Neural cell (in vitro differentiated cells): Measurements from ENCODE around the gene LILRB3. TPM values are rescaled to one million over a fixed set of nuclear protein-coding genes. Genes with fewer than 3 reads are reported as not detected.
"Not testable (repeated sequence)": the region's sequence is repeated elsewhere in the genome, so short reads cannot be mapped to it uniquely, and the experiment has no call there.

Source experiments
- H2AFZ ChIP-seq: fragments of 200-600, 300-800 bp; sonication (generic), shearing (Covaris generic); 2 replicates; pipeline ENCODE4 v1.6.0; 2014; ENCODE audit warnings: low read depth, mild to moderate bottlenecking, antibody characterized with exemption, low read length, moderate library complexity
- H3F3A ChIP-seq: fragments of 200-600 bp; shearing (Covaris generic); 2 replicates; pipeline ENCODE4 v1.6.1; 2016; ENCODE audit warnings: mild to moderate bottlenecking, moderate library complexity, mixed read lengths, antibody characterized with exemption, low read length; ENCODE audit not compliant: insufficient read depth, poor library complexity, severe bottlenecking
- H3K27ac ChIP-seq: fragments of 200-600, 300-800 bp; sonication (generic), shearing (Covaris generic); 2 replicates; pipeline ENCODE4 v1.5.1; 2014; ENCODE audit warnings: mild to moderate bottlenecking, low read length, moderate library complexity
- H3K27me3 ChIP-seq: fragments of 300-800, 200-600 bp; sonication (generic), shearing (Covaris generic); 2 replicates; pipeline ENCODE4 v1.6.0; 2014; ENCODE audit warnings: mild to moderate bottlenecking, low read depth, low read length, moderate library complexity; ENCODE audit not compliant: insufficient read depth
- H3K36me3 ChIP-seq: fragments of 300-800, 200-600 bp; sonication (generic), shearing (Covaris generic); 2 replicates; pipeline ENCODE4 v1.5.1; 2014; ENCODE audit warnings: mild to moderate bottlenecking, antibody characterized with exemption, low read length, moderate library complexity; ENCODE audit not compliant: insufficient read depth
- H3K4me2 ChIP-seq: fragments of 300-800, 200-600 bp; sonication (generic), shearing (Covaris generic); 2 replicates; pipeline ENCODE4 v1.6.0; 2014; ENCODE audit warnings: mild to moderate bottlenecking, low read length
- H3K4me3 ChIP-seq: fragments of 300-800, 200-600 bp; sonication (generic), shearing (Covaris generic); 2 replicates; pipeline ENCODE4 v1.5.1; 2014; ENCODE audit warnings: mild to moderate bottlenecking, low read length, moderate library complexity
- H3K79me2 ChIP-seq: fragments of 200-600 bp; shearing (Covaris generic); replicated peaks from 2 replicates; pipeline ENCODE4 v1.6.0; 2014; ENCODE audit warnings: mild to moderate bottlenecking, low read length, moderate library complexity; ENCODE audit not compliant: insufficient read depth
- H3K9ac ChIP-seq: fragments of 300-800, 200-600 bp; sonication (generic), shearing (Covaris generic); 2 replicates; pipeline ENCODE4 v1.6.1; 2016; ENCODE audit warnings: mild to moderate bottlenecking, low read length, mixed read lengths
- H3K9me2 ChIP-seq: fragments of 200-600 bp; shearing (Covaris generic); 2 replicates; pipeline ENCODE4 v1.6.1; 2016; ENCODE audit warnings: mild to moderate bottlenecking, low read length, mixed read lengths; ENCODE audit not compliant: insufficient read depth
- H3K9me3 ChIP-seq: fragments of 200-600, 300-800 bp; sonication (generic), shearing (Covaris generic); 2 replicates; pipeline ENCODE4 v1.6.1; 2016; ENCODE audit warnings: mild to moderate bottlenecking, mixed run types, low read length, moderate library complexity, mixed read lengths
- H4K20me1 ChIP-seq: fragments of 200-600 bp; shearing (Covaris generic); 2 replicates; pipeline ENCODE4 v1.6.1; 2016; ENCODE audit warnings: mild to moderate bottlenecking, mixed run types; ENCODE audit not compliant: insufficient read depth
- EP300 ChIP-seq: fragments of 450-650 bp; conservative IDR thresholded peaks from 2 replicates; pipeline ENCODE4 v1.6.1; 2014; ENCODE audit warnings: antibody characterized with exemption, mild to moderate bottlenecking, moderate library complexity; ENCODE audit not compliant: poor library complexity, severe bottlenecking
- EZH2 ChIP-seq: fragments of 200-600, 300-800 bp; shearing (Covaris generic), sonication (generic); IDR thresholded peaks from 2 replicates; pipeline ENCODE4 v1.6.1; 2014; ENCODE audit warnings: antibody characterized with exemption, low read length, borderline replicate concordance, mild to moderate bottlenecking; ENCODE audit not compliant: insufficient read depth, poor library complexity, severe bottlenecking
- MXI1 ChIP-seq: fragments of 450-650 bp; conservative IDR thresholded peaks from 2 replicates; pipeline ENCODE4 v1.6.1; 2014; ENCODE audit warnings: antibody characterized with exemption, mild to moderate bottlenecking; ENCODE audit not compliant: poor library complexity, severe bottlenecking
- POLR2AphosphoS5 ChIP-seq: IDR thresholded peaks from 2 replicates; pipeline ENCODE4 v1.6.1; 2012
- RAD21 ChIP-seq: fragments of 450-650 bp; conservative IDR thresholded peaks from 2 replicates; pipeline ENCODE4 v1.6.1; 2014; ENCODE audit warnings: antibody characterized with exemption, mild to moderate bottlenecking, moderate library complexity
- SMC3 ChIP-seq: fragments of 450-650 bp; conservative IDR thresholded peaks from 2 replicates; pipeline ENCODE4 v1.6.1; 2014; ENCODE audit warnings: antibody characterized with exemption, mild to moderate bottlenecking, moderate library complexity; ENCODE audit not compliant: poor library complexity
- TAF1 ChIP-seq: IDR thresholded peaks from 2 replicates; pipeline ENCODE4 v1.6.1; 2012; ENCODE audit warnings: low read depth
- polyA plus RNA-seq: library from polyadenylated mRNA; depleted of rRNA; stranded (reverse); fragments of >200 nt; gene quantifications from 2 replicates; pipeline ENCODE4 v1.2.3, GENCODE V29; 2014
- TF ChIP-seq, protein P1 (sequence below): fragments of 450-650 bp; IDR thresholded peaks from 2 replicates; pipeline ENCODE4 v1.5.1; 2014; ENCODE audit warnings: antibody characterized with exemption, mild to moderate bottlenecking, moderate library complexity; ENCODE audit not compliant: poor library complexity, severe bottlenecking
- TF ChIP-seq, protein P2 (sequence below): IDR thresholded peaks from 2 replicates; pipeline ENCODE4 v1.6.1; 2012; ENCODE audit warnings: borderline replicate concordance

The LILRB3 gene
- polyA plus RNA-seq, 1 donor from 2014 or later: not detected

DNA sequence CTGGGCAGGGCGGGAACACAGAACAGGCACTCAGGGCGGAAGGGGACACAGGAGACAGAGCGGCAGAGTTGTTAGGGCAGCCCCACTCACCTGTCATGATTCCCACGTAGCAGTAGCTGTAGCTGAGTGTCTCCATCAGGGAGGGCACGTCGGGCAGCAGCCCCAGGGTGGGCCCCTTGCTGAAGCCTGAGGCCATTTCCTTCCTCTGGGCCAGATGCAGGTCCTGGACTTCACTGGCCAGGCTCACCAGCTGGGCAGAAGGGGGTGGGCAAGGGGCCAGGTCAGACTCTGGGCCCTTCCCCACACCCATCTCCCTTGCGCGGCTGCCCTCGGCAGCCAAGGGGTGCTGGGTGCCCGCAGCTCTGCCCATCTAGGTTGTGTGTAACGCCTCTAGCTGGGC is 39.4 kb downstream of the LILRB3 start:
- Histone ChIP-seq H3K4me2 (no peak overlapping the region), H2AFZ (no peak overlapping the region), H3K9me3 (no peaks in the 10 kb centered on the region), H4K20me1 (no peaks in the 10 kb centered on the region), H3K27me3 (no peaks in the 10 kb centered on the region), H3F3A (no peaks in the 10 kb centered on the region), H3K36me3 (no peaks in the 10 kb centered on the region), H3K9me2 (no peaks in the 10 kb centered on the region), H3K27ac (no peak overlapping the region), H3K79me2 (peaks cover 6% of the 10 kb centered on the region), H3K4me3 (no peak overlapping the region), H3K9ac (no peak overlapping the region)
- TF ChIP-seq, protein P1, sequence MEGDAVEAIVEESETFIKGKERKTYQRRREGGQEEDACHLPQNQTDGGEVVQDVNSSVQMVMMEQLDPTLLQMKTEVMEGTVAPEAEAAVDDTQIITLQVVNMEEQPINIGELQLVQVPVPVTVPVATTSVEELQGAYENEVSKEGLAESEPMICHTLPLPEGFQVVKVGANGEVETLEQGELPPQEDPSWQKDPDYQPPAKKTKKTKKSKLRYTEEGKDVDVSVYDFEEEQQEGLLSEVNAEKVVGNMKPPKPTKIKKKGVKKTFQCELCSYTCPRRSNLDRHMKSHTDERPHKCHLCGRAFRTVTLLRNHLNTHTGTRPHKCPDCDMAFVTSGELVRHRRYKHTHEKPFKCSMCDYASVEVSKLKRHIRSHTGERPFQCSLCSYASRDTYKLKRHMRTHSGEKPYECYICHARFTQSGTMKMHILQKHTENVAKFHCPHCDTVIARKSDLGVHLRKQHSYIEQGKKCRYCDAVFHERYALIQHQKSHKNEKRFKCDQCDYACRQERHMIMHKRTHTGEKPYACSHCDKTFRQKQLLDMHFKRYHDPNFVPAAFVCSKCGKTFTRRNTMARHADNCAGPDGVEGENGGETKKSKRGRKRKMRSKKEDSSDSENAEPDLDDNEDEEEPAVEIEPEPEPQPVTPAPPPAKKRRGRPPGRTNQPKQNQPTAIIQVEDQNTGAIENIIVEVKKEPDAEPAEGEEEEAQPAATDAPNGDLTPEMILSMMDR: no peak
- no peak for TF ChIP-seq MXI1
- no peak for TF ChIP-seq POLR2AphosphoS5
- TF ChIP-seq, protein P2, sequence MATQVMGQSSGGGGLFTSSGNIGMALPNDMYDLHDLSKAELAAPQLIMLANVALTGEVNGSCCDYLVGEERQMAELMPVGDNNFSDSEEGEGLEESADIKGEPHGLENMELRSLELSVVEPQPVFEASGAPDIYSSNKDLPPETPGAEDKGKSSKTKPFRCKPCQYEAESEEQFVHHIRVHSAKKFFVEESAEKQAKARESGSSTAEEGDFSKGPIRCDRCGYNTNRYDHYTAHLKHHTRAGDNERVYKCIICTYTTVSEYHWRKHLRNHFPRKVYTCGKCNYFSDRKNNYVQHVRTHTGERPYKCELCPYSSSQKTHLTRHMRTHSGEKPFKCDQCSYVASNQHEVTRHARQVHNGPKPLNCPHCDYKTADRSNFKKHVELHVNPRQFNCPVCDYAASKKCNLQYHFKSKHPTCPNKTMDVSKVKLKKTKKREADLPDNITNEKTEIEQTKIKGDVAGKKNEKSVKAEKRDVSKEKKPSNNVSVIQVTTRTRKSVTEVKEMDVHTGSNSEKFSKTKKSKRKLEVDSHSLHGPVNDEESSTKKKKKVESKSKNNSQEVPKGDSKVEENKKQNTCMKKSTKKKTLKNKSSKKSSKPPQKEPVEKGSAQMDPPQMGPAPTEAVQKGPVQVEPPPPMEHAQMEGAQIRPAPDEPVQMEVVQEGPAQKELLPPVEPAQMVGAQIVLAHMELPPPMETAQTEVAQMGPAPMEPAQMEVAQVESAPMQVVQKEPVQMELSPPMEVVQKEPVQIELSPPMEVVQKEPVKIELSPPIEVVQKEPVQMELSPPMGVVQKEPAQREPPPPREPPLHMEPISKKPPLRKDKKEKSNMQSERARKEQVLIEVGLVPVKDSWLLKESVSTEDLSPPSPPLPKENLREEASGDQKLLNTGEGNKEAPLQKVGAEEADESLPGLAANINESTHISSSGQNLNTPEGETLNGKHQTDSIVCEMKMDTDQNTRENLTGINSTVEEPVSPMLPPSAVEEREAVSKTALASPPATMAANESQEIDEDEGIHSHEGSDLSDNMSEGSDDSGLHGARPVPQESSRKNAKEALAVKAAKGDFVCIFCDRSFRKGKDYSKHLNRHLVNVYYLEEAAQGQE: no peak
- no peak for TF ChIP-seq EP300
- TF ChIP-seq EZH2: no peak
- TF ChIP-seq TAF1: no peak
- TF ChIP-seq SMC3: no peak
- TF ChIP-seq RAD21: no peak

GRCh38 chr19:54181894-54182293 is 40.9 kb downstream of the LILRB3 start:
- H3K27ac ChIP-seq, H3K9me3 ChIP-seq, H4K20me1 ChIP-seq, H3K9ac ChIP-seq, H3K79me2 ChIP-seq, H3F3A ChIP-seq, H2AFZ ChIP-seq, H3K27me3 ChIP-seq, H3K4me3 ChIP-seq, H3K36me3 ChIP-seq, H3K4me2 ChIP-seq, H3K9me2 ChIP-seq: not testable (repeated sequence)

- no peaks in the 10 kb centered on the region for H3K27me3 ChIP-seq
- no peaks in the 10 kb centered on the region for H3F3A ChIP-seq
- H3K9me3 ChIP-seq: no peaks in the 10 kb centered on the region
- H3K9me2 ChIP-seq: no peaks in the 10 kb centered on the region
- peak overlapping the region; percentile 70 for H3K9ac ChIP-seq
- H3K79me2 ChIP-seq: no peaks in the 10 kb centered on the region
- no peaks in the 10 kb centered on the region for H3K36me3 ChIP-seq
- H3K4me3 ChIP-seq: peak overlapping the region; percentile 61
- H3K27ac ChIP-seq: peak overlapping the region; percentile 93
- peak overlapping the region; percentile 51 for H3K4me2 ChIP-seq
- no peaks in the 10 kb centered on the region for H4K20me1 ChIP-seq
- TF ChIP-seq TAF1 (no peak), MXI1 (no peak), RAD21 (no peak), EZH2 (no peak), EP300 (no peak), POLR2AphosphoS5 (no peak), SMC3 (no peak)
- TF ChIP-seq, protein P2: no peak
- TF ChIP-seq, protein P1: no peak
- no peak overlapping the region for H2AFZ ChIP-seq
Observed at GRCh38 chr19:54180691-54181091, 42.1 kb downstream of the LILRB3 start.
